NB4 (cell line): ENCODE results near the gene ENO2.

Experiments
- DNase-seq: peaks from one replicate; pipeline ENCODE4 v3.0.0; 2010; ENCODE audit warnings: low read depth
- H3K4me3 ChIP-seq: one replicate; pipeline ENCODE4 v1.5.1; 2011; ENCODE audit warnings: mild to moderate bottlenecking, low read depth, low read length, moderate library complexity
- CTCF ChIP-seq: IDR thresholded peaks from one replicate; pipeline ENCODE4 v1.5.1; 2012; ENCODE audit warnings: low read depth, low read length
- MAX ChIP-seq: IDR thresholded peaks from 2 replicates; pipeline ENCODE4 v1.6.1; 2011; ENCODE audit warnings: low read depth, low read length
- MYC ChIP-seq: IDR thresholded peaks from 2 replicates; pipeline ENCODE4 v1.6.1; 2011; ENCODE audit warnings: low read depth, low read length
- POLR2A ChIP-seq: IDR thresholded peaks from 2 replicates; pipeline ENCODE4 v1.6.1; 2011; ENCODE audit warnings: mild to moderate bottlenecking; ENCODE audit not compliant: insufficient read length; ENCODE audit errors: extremely low read depth

Gene ENO2

GRCh38 chr12:6917491-6918231 is 3.3 kb downstream of the ENO2 start:
- TF ChIP-seq CTCF (no peak), MAX (no peak), POLR2A (no peak), MYC (no peak)
- no peak overlapping the region for H3K4me3 ChIP-seq
- no peak for DNase-seq

DNA sequence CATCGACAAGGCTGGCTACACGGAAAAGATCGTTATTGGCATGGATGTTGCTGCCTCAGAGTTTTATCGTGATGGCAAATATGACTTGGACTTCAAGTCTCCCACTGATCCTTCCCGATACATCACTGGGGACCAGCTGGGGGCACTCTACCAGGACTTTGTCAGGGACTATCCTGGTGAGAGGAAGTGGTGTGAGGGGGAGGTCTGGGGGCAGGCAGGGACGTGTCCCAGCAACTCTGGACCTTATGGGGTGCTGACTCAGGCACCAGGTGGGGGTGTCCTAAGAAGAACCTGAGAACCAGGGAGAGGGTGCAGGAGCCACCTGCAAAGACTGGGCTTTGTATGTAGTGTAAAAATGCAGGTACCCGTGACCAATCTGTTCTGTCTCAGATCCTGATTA is 5.2 kb downstream of the ENO2 start:
- TF ChIP-seq POLR2A (no peak), CTCF (peak; percentile 42)
- no peak overlapping the region for H3K4me3 ChIP-seq
- DNase-seq: peak; percentile 51

DNA sequence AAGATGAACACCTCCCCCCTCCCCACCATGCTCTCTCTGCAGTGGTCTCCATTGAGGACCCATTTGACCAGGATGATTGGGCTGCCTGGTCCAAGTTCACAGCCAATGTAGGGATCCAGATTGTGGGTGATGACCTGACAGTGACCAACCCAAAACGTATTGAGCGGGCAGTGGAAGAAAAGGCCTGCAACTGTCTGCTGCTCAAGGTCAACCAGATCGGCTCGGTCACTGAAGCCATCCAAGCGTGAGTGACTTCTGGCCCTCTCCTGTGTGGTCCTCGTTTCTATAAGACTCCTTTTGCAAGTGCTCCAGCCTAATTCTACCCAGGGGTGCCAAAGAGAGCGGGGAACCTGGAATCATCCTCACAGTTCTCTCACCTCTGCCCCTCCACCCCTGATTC is 7.2 kb downstream of the ENO2 start:
- DNase-seq: no peak

GRCh38 chr12:6921996-6922946 is 7.9 kb downstream of the ENO2 start:
- H3K4me3 ChIP-seq: no peak overlapping the region
- TF ChIP-seq MYC (no peak), MAX (no peak), CTCF (no peak), POLR2A (no peak)
- no peak for DNase-seq

More for the DNA sequence above, 7.2 kb downstream of the ENO2 start:
- TF ChIP-seq POLR2A (no peak), MAX (no peak), CTCF (no peak), MYC (no peak)
- H3K4me3 ChIP-seq: no peak overlapping the region

DNA sequence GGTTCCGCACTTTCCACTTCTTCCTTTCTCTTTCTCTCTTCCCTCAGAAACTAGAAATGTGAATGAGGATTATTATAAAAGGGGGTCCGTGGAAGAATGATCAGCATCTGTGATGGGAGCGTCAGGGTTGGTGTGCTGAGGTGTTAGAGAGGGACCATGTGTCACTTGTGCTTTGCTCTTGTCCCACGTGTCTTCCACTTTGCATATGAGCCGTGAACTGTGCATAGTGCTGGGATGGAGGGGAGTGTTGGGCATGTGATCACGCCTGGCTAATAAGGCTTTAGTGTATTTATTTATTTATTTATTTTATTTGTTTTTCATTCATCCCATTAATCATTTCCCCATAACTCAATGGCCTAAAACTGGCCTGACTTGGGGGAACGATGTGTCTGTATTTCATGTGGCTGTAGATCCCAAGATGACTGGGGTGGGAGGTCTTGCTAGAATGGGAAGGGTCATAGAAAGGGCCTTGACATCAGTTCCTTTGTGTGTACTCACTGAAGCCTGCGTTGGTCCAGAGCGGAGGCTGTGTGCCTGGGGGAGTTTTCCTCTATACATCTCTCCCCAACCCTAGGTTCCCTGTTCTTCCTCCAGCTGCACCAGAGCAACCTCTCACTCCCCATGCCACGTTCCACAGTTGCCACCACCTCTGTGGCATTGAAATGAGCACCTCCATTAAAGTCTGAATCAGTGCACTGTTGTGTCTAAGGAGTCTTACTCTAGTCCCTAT is 8.8 kb downstream of the ENO2 start:
- no peak overlapping the region for H3K4me3 ChIP-seq

More for the DNA sequence above, 8.8 kb downstream of the ENO2 start:
- no peak for TF ChIP-seq MYC
- TF ChIP-seq CTCF: no peak
- no peak for TF ChIP-seq MAX
- TF ChIP-seq POLR2A: no peak
- no peak for DNase-seq
